Activated gamma-delta T cell treated with Interleukin-2 at 50 U/mL for 16 hours (primary cell): ENCODE results near the gene PON1.

Source experiments
- DNase-seq: peaks from one replicate; pipeline ENCODE4 v3.0.0-alpha.2; 2020

PON1 gene

DNA sequence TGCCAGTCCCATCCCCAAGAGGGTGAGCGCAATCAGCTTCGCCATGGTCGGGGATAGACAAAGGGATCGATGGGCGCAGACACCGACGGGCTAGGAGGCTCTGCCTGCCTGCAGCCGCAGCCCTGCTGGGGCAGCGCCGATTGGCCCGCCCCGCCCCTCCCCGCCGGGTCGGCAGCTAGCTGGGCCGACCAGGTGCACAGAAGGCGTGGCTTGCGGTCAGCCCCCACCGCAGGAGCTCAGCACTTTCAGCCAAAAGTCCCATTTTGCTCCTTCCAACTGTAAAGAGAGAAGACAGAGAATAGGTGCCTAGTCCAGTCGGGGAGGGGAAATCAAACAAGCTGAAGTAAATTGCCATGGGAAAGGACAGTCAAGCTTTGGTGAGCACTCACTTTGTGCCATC lies at the start of gene PON1:
Gene PON1, minus strand, starts transcription at position 102 of the 400 bp plus-strand sequence. Its CDS starts 57 bp downstream, at position 45.
- no peak for DNase-seq

DNA sequence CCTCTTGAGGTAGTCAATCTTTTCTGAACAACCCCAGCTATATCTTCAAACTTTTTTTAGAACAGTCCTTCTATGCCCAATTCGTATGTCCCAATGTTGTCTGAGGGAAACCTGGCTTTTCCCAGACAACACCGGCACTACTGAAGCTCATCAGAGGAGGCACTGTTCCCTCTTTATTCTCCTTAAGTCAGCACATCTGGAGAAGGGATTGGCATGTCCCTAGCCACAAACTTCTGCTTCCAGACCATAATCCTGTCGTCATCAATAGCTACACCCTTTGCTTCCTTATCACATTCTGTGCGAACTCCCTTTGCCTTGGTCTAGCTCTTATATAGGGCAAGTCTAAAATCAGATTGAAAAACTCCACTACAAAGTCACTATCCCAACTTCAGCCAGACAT lies 49.0 kb upstream of the PON1 start:
- no peak for DNase-seq

DNA sequence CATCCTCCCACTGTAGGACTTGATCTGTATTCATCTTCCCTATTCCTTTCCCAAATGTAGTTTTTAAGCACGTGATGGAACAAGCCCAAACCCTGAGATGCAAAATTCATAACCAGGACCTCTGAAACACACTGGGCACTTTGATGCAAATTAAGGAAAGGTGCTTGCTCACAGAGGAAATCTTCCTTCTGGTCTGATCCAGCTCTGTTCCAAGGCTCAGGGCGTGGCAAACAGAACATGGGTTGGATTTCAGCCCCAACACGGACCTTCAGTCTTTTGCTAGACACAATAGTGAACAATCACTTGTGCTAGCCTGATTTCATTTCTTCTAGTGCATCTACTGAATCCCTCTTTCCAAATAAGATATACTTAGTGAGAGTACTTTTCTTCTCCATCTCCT lies 43.9 kb upstream of the PON1 start:
- no peak for DNase-seq

DNA sequence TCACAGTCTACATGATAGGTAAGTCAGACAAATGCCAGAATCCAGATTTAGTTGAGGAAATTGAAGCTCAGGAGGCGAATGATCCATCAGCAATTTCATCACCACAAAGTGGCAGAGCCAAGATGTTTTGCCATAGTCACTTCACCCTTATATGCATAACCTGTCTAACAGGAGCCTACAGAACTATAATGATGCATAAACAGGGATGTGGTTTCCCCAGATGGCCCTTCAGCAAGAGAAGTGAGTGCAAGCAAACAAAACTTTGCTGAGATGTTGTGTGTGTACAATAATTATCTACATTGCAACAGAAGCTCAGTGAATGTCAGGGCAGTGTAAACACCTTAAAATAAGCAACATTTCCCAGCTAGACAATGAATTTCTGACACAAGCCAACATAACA lies 43.3 kb upstream of the PON1 start:
- DNase-seq: no peak

DNA sequence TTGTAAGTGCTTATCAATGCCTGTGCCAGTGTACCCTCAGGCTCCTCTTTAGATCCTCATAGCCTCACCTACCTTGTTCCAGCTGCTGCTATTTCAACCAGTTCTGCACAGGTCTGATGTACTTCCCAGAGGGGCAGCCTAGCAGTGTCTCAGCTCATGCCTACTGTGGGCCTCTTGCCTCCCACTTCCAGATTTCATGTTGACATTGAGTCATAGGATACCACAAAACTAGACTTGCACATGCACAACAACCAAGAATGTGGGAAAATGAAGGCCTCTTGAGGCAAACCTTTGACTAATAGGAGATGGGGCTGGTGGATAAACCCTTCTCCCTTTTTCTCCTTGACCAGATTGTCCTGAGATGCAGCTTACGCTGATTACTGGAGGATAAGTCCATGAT lies 40.8 kb upstream of the PON1 start:
- no peak for DNase-seq

DNA sequence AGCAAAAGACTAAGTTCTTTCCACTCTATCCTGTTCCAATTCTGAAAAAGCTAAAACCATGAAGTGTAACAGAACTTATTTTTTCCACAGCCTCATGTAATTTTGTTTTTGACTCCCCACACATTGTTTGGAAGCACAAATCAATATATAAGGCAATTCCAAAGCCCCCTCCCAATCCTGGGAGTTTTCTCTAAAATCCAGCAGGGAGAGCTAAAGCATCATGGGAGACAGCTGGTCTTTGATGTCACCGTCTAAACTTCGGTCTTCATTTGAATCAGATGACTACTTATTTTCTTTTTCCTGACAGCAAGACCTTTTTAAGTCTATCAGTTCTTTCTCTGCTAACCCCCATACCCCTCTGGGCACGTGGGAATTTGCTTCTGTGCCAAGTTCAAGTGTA lies 33.3 kb upstream of the PON1 start:
- DNase-seq: no peak

DNA sequence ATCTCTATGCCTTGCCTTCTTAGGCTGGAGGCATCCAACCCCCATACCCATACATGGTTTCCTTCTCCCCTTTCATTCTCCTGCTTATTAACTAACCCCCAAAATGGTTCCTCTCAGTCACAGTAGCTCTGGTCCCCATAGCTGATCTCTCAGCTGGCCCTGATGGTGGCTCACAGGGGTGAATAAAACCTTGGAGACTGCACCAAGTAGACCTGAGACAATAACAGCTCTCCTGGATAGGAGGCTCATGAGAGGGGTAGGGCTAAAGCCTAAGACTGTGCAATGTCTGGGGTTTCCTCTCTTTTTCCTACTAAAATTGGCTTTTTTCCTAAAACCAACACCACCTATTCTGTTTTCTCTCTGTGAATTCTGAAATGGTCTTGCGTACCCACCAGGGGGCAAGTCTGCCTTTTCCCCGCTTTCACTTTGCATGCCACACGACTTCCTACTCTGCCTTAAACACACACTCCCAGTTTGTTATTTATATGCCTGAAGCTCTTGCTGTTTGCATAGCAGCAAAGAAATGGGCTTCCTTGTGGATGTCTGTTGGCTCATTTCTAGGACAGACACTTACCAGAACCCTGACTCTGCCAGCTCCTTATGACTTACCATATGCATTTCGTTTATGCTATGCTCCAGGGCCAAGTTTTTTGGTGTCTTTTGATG lies 18.4 kb upstream of the PON1 start:
- no peak for DNase-seq

DNA sequence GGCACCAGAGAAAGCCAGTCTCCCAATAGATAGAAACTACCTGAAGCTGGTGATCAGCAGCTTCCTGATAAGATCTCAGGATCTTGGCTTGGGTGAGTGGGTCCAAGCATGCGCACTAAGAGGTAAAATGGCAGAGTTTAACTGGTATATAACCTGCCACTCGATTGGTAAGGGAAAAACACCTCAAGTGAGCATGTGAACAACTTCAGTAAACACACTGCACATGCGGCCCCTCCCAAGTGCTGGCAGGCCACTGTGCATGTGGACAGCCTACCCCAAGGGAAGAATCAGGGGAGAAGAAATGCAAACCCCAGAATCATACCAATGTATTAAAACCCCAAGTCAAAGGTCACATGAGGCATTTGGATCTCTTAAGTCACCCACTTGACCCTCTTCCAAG lies 17.7 kb upstream of the PON1 start:
- DNase-seq: no peak

DNA sequence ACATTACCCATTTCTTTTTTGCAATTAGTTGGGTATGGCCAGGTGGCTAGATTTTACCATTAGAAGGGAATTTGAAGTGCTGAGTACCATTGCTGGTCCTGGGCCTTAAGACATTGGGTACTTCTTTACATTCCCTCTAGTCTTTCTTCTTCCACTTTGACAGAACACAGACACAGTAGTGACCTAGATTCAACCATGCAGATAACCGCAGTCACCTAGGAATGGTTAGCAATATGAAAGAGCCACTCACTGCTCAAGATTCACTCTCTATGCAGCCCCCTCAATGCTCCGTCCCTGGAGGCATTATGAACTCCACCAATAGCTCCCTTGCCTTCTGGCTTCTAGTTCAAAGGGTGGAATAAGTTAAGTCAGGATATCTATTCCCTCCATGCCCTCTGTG lies 16.2 kb upstream of the PON1 start:
- no peak for DNase-seq

DNA sequence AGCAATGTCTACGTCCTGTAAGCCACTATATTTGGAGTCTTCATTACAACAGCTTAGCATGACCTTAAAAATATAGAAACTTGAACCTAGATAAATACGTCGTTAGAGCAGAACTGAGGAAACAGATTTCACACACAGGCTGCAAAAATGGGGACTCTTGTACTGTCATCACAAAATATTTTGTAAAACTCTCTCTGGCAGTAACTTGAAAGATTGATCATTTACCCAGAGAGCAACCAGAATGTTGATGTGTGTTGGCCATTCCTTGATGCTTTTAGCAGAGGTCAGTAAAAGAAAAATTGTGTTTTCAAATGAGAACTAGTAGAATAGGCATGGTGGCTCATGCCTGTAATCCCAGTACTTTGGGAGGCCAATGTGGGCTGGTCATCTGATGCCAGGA lies 14.5 kb upstream of the PON1 start:
- no peak for DNase-seq

DNA sequence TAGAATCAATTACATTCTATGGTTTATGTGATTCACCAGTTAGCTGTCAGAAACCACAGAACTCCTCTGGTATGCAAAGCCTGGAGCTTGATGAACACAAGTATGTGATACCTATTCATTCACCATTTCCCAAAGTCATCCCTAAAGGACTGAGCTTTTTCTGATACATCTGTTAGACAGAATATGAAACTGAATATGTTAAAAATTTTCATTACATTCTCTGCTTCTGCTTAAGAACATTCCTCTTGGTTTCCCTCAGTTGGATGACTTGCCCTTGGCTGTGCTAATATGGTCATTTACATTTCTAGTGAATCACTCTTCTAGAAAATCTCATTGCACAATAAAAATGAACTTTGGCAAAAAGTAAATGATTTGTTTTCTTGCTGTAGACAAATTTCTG lies 10.8 kb upstream of the PON1 start:
- no peak for DNase-seq

DNA sequence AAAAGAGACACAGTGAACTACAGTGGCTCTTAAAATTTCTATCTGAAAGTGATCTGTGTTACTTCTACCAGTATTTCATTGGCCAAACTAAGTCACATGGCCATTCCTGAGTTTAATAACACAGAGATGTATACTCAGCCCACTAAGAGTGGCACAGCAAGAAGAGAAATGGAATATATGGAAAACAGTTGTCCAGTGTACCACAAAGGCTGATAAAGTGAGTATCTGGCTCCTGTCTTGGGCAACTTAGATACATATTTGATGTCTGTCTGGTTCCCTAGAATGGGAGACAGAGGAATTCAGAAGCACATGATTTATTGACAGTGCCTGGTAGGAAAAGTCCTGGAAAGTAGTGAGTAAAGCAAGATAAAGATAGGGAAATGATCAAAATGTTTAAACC lies 10.1 kb upstream of the PON1 start:
- no peak for DNase-seq

DNA sequence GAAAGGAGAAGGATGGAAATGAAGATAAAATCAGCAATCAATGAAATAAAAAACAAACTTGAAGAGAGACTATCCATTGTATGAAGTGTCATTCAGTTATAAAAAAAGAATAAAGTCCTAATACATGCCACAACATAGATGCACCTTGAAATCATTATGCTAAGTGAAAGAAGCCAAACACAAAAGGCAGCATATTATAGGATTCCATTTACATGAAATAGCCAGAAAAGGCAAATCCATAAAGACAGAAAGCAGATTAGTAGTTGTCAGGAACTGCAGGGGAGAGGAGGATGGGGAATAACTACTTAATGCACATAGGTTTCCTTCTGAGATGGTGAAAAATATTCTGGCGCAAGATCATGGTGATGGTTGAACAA lies 6.6 kb upstream of the PON1 start:
- no peak for DNase-seq

DNA sequence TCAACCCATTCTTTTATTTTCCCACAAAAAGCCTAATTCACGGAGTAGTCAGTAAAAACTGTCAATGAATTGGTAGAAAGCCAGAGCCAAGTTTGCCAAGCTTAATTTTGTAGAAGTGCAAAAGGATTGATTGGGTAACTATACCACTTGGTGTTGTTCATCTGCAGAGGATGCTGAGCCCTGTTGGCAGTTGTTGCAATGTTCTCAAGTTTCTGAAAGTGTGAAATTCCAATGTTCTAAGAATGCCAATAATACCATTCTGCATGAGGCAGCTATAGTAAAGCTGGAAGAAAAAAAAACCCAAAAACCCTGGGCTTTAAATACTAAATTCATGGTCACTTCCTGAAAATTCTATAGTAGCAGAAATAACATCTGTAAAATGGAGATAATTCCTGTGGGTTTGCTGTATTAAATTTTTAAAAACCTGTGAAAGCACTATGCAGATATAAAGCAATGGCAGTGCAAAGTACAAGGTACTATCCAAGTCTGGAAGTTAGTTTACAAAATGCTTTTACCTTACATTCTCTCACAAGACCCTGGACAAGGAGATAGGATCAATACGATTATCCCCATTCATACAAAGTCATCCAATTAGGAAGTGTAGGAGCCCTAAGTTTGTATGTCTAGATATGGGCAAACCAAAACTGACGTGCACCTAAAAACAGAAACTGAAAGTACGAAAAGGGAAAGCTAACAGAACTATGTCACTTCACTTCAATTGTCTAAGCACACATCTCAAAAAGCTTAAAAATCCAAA lies 6.0 kb upstream of the PON1 start:
- DNase-seq: no peak

DNA sequence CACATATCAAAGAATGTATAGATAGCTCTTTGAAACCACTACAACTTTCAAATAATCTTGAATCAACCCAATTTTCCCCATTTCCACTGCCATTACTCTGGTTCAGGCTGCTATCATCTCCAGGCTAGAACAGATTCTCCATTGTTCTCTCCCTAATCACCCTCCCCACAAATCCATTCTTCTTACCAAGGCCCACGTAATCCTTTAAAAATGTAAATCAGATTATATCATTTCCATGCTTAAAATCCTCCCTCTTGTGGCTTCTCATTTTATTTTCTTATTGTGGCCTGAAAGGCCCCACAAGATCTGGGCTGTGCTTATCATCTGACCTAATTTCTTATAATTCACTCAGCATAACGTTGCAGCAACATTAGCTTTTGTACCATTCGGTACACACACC lies 3.0 kb upstream of the PON1 start:
- no peak for DNase-seq

DNA sequence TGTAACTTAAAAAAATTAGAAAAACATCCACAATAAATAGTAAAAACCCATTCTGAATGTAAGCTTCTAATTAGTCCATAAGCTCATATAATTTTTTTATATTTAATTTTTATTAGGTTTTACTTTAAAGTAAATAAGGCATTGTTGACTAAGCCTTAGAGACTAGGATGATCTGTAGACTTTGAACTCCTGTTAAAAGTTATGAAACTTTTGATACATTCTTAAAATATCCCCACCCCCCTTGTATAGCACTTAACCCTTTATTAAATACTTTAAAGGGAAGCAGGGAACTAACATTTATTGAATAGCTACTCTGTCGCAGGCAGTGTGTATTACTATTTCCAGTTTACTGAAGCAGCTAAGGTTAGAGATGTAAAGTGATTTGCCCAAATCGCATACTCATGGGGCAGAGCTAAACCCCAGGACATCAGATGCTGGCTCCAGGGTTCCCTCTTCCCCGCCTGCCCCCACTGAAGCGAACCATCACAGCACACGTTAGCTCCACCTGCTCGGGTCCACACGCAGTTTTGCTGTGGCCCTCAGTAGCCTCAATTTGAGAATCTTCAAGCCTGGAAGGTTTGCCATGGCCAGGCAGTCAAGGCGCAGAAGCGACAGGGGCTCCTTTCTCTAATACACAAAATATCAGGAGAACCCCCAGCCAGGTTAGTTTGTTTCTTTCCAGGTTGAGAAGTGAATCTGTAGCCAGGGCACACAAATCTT lies 762 bp downstream of the PON1 start:
- no peak for DNase-seq

DNA sequence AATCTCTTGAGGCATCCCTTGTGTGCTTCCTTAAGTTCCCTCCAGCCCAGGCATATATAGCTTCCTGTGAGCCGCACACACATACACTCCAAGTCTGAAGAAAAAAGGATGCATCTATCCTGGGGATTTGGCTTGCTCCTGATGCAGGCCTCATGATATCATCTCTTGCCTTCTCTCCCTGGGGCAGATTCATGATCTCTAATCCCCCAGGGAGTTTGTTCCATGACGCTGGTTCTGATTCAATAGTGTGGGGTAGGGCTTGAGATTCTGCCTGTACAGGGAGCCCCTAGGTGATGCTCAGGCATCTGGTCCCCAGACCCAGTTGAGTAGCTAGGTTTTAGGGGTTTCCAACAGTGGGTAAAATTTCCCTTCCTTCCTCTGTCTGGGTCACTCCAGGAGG lies 1.5 kb downstream of the PON1 start:
- no peak for DNase-seq

DNA sequence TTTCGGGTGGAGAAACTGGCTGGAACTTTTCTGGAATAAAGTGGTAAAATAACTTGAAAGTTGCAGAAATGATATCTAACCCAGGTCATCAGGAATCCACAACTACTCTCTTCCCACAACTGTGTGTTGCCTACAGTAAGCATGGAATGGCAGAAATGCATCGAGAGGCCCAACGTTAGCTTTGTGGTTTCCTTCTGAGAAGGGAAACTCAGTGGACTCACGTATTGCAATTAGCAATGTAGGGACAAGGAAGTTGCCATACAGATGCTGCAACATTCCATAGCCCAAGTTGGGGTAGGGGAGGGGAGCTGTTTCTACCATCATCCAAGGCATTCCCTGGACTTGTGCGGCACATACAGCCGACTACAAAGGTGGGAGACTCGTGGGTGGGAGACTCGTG lies 1.9 kb downstream of the PON1 start:
- DNase-seq: no peak

DNA sequence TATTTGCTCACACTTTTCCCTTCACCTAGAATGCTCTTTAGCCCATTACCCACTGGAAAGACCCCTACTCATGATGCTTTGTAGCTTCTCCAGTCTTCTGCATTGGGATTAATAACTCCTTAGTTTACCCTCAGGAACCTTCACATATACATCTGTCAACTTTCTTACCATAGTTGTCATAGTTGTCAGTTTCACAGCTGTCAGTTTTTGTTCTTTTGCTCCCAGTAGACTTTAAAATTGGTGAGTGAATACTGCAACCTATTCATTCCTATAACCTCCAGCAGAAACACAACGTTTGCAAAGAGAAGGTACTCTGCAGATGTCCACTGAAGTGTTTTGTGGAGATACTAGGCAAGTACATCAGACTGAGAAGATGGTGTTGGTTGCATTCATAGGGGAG lies 2.6 kb downstream of the PON1 start:
- no peak for DNase-seq

DNA sequence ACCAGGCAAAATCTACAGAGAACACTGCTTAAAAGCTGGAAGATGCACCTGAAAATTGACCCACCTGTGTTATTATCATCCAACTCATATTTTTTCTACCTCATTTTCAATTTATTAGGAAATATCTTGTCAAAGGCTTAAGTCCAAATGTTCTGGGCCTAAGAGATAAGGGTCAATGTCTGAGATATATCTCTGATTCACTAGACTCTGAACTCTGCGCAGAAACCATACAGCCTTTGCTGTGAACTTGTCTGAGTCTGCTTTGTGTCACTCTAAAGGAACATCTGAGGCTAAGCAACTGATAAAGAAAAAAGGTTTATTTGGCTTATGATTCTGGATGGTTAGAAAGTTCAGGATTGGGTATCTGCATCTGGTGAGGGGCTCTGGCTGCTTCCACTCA lies 3.7 kb downstream of the PON1 start:
- no peak for DNase-seq

DNA sequence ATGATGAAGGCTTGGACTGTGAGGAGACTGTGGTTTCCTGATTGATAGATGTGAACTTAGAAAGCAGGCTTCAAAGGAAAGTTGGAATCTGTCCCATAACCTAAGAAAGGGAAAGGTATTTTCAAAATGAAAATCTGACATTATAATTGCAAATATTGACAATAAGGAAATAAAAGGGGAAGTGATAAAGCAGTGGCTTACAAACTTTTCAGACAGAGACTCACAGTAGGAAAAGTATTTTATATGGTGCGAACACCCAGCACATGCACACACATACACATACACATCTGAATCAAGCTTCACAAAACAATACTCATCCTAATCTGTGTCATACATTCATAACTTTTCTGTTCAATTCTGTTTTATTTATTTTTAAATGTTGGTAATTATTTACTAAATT lies 4.8 kb downstream of the PON1 start:
- DNase-seq: no peak

DNA sequence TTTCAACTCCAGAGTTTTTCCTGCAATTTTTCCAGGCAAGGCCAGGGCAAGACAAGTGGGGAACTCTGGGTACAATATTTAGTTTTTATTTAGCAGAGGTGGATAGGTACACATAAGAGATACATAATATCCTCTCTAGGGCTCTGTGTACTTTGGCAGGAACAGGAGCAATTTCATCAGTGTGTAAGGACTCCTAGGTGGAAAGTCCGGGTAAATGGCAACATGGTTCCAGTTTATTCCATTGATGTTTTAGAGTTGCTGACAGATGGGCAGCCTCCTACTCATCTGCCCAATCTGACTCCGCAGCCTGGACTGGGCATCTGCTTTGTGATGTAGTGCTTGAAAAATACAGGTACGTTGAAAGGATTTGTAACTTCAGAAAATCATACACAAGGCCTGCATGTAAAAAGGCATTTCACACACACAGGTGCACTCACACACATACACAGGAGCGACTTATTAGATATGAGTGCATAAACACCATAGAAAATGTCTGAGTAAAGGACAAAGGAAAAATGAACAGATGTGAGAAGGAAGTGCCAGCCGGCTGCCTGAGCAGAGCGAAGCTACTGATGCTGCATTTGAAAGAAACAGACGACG lies 5.7 kb downstream of the PON1 start:
- no peak for DNase-seq

DNA sequence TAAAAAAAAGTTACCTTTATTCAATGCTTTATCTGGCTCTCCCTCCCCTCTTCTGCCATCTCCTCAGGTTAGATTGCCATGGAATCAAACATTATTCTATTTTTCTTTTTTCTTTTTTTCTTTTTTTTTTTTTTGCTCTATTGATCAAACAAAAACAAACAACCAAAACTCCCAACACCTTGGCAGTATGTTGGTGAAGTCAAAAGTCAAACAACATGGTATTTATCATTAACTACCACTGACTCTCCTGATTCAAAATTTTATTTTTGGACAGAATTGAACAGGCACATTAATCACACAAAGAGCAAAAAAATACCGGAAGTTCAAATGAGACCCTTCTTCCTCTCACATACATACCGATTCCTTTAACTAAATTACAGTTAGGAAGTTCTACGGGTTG lies 6.4 kb downstream of the PON1 start:
- no peak for DNase-seq

DNA sequence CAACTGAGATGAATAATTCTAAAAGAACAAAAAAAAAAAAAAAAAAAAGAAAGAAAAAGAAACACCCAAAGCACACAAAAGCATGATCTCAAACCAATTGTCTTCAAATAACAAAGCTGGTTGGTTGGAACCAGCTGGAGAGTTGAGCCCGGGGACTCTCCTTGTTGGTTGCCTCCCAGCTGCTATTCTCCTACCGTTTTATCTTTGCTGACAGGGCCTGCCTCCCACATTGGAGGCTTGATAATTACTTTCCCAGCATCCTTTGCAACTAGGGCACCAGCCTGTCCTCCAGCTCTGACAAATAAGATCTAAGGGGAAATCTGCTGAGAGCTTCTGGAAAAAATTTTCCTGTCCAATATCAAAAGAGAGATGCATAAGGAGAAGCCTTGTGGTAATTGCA lies 6.8 kb downstream of the PON1 start:
- DNase-seq: no peak
